Calu3 (cell line): ENCODE measurements around the gene SLC7A11. TPM values are rescaled to one million over a fixed set of nuclear protein-coding genes. Genes with fewer than 3 reads are reported as not detected.

Experiments
- BruUV-seq: library from RNA; stranded (reverse); fragments of 400-500 nt; replicated peaks from 2 replicates; lab custom pipeline; 2021; lab: Mats Ljungman, UMichigan
- CTCF ChIA-PET: fragments of 300-600 bp; sonication (Branson Sonifier 250); formaldehyde crosslinking; loops from one replicate; lab custom pipeline; 2022; ENCODE audit warnings: antibody characterized with exemption; lab: Charles Lee
- DNase-seq: peaks from one replicate; pipeline ENCODE4 v3.0.0; 2022
- H3K27ac Mint-ChIP-seq: one replicate; pipeline ENCODE4 v1.8.0; 2022; ENCODE audit warnings: mixed read lengths; ENCODE audit not compliant: unreplicated experiment
- H3K27me3 Mint-ChIP-seq: one replicate; pipeline ENCODE4 v1.8.0; 2022; ENCODE audit warnings: mixed read lengths; ENCODE audit not compliant: unreplicated experiment
- H3K36me3 Mint-ChIP-seq: one replicate; pipeline ENCODE4 v1.8.0; 2022; ENCODE audit warnings: mild to moderate bottlenecking, moderate library complexity, mixed read lengths; ENCODE audit not compliant: insufficient read depth, unreplicated experiment
- H3K4me1 Mint-ChIP-seq: one replicate; pipeline ENCODE4 v1.8.0; 2022; ENCODE audit warnings: mild to moderate bottlenecking, low read depth, mixed read lengths; ENCODE audit not compliant: unreplicated experiment
- H3K4me3 Mint-ChIP-seq: one replicate; pipeline ENCODE4 v1.8.0; 2022; ENCODE audit warnings: mild to moderate bottlenecking, low read depth, moderate library complexity, mixed read lengths; ENCODE audit not compliant: unreplicated experiment
- H3K9me3 Mint-ChIP-seq: one replicate; pipeline ENCODE4 v1.8.0; 2022; ENCODE audit warnings: low read depth, mixed read lengths; ENCODE audit not compliant: unreplicated experiment
- CTCF ChIP-seq: fragments of 200-600 bp; IDR thresholded peaks from one replicate; pipeline ENCODE4 v1.8.0; 2022; ENCODE audit warnings: antibody characterized with exemption; ENCODE audit not compliant: unreplicated experiment
- intact Hi-C: fragments of 100-400 bp; cut with micrococcal nuclease; formaldehyde crosslinking; loops from one replicate; pipeline ENCODE4 v1.10.0; 2022; ENCODE audit not compliant: unreplicated experiment
- total RNA-seq: library from RNA; stranded (reverse); gene quantifications from 2 replicates; pipeline ENCODE4 v1.2.3, GENCODE V29; 2022

SLC7A11 gene
- total RNA-seq, 1 experiment from 2014 or later, result 49.4 TPM

- H3K4me3 Mint-ChIP-seq, result no peak overlapping the region
- peaks cover 77% of the 10 kb centered on the region for H3K36me3 Mint-ChIP-seq
- BruUV-seq, result no TSS peak
- peaks cover 26% of the 10 kb centered on the region for H3K4me1 Mint-ChIP-seq
- TF ChIP-seq CTCF, result no peak
- DNase-seq, result no peak
- CTCF ChIA-PET, result no interaction called here
- H3K9me3 Mint-ChIP-seq, result no peaks in the 10 kb centered on the region
- H3K27me3 Mint-ChIP-seq, result no peaks in the 10 kb centered on the region
- H3K27ac Mint-ChIP-seq, result no peak overlapping the region
- intact Hi-C loops, result no loop called here
These were observed 9.8 kb downstream of the SLC7A11 start for GRCh38 chr4:138232364-138232763.

GRCh38 chr4:138230048-138230447 is 12.1 kb downstream of the SLC7A11 start:
- no TSS peak for BruUV-seq
- no peak for TF ChIP-seq CTCF

GRCh38 chr4:138229160-138229559 is 13.0 kb downstream of the SLC7A11 start:
- DNase-seq, result no peak
- Mint-ChIP-seq H3K27me3 (no peaks in the 10 kb centered on the region), H3K36me3 (peaks cover 70% of the 10 kb centered on the region), H3K4me3 (no peak overlapping the region), H3K27ac (peak overlapping the region; percentile 63), H3K4me1 (peaks cover 44% of the 10 kb centered on the region), H3K9me3 (no peaks in the 10 kb centered on the region)
- BruUV-seq, result no TSS peak
- no peak for TF ChIP-seq CTCF
- intact Hi-C loops, result loop anchor here (10.0 kb wide), 1 partner anchor 946 kb away; the partner anchor contains the start of gene ELF2
- CTCF ChIA-PET, result no interaction called here

More at GRCh38 chr4:138230048-138230447, 12.1 kb downstream of the SLC7A11 start:
- peak overlapping the region; percentile 42 for H3K27ac Mint-ChIP-seq
- no peaks in the 10 kb centered on the region for H3K9me3 Mint-ChIP-seq
- no peak for DNase-seq
- no peak overlapping the region for H3K4me3 Mint-ChIP-seq
- H3K36me3 Mint-ChIP-seq, result peaks cover 64% of the 10 kb centered on the region
- intact Hi-C loops, result no loop called here
- peaks cover 35% of the 10 kb centered on the region for H3K4me1 Mint-ChIP-seq
- H3K27me3 Mint-ChIP-seq, result no peaks in the 10 kb centered on the region
- CTCF ChIA-PET, result interaction anchor here (0.9 kb wide), 1 partner anchor 265 kb away, joined by 4 read pairs; no protein-coding TSS in a partner anchor

- peak overlapping the region; percentile 20 for H3K27ac Mint-ChIP-seq
- CTCF ChIA-PET, result no interaction called here
- H3K4me1 Mint-ChIP-seq, result peaks cover 48% of the 10 kb centered on the region
- peaks cover 54% of the 10 kb centered on the region for H3K36me3 Mint-ChIP-seq
- no peak for TF ChIP-seq CTCF
- no peaks in the 10 kb centered on the region for H3K27me3 Mint-ChIP-seq
- intact Hi-C loops, result loop anchor here (10.0 kb wide), 1 partner anchor 948 kb away; the partner anchor contains the start of gene ELF2
- H3K9me3 Mint-ChIP-seq, result no peaks in the 10 kb centered on the region
- no peak for DNase-seq
- BruUV-seq, result no TSS peak
- no peak overlapping the region for H3K4me3 Mint-ChIP-seq
These were observed 15.8 kb downstream of the SLC7A11 start for GRCh38 chr4:138226351-138226750.
